Thyroid gland (tissue), 4 donors: ENCODE results near the gene DCAF6. TPM values are rescaled to one million over a fixed set of nuclear protein-coding genes. Genes with fewer than 3 reads are reported as not detected.
"Not testable (repeated sequence)": the region's sequence is repeated elsewhere in the genome, so short reads cannot be mapped to it uniquely, and the experiment has no call there.

Source experiments
- DNase-seq, 2 donors: peaks; one replicate each; pipeline ENCODE4 v3.0.0-alpha.2; 2019
- H3K27ac ChIP-seq, 3 donors: fragments of 200-600 bp; sonication (generic); 1 replicate in 2 of 3; 2 replicates in 1 of 3; pipeline ENCODE4 v1.5.1; 2016 to 2019; ENCODE audit warnings: mild to moderate bottlenecking in 1 of 3, moderate library complexity in 1 of 3
- H3K27me3 ChIP-seq: fragments of 200-600 bp; sonication (generic); one replicate; pipeline ENCODE4 v1.5.1; 2019
- H3K36me3 ChIP-seq, 2 donors: fragments of 200-600 bp; sonication (generic); one replicate each; pipeline ENCODE4 v1.5.1; 2016 to 2019
- H3K4me1 ChIP-seq, 2 donors: fragments of 200-600 bp; sonication (generic); one replicate each; pipeline ENCODE4 v1.5.1; 2017 to 2019
- H3K4me3 ChIP-seq, 3 donors: fragments of 200-600 bp; sonication (generic); replicated peaks in 1 of 3; 1 replicate in 2 of 3; 2 replicates in 1 of 3; pipeline ENCODE4 v1.5.1; 2016; ENCODE audit warnings: mild to moderate bottlenecking in 1 of 3
- H3K9me3 ChIP-seq: fragments of 200-600 bp; sonication (generic); one replicate; pipeline ENCODE4 v1.5.1; 2017
- CTCF ChIP-seq, 6 experiments: fragments of 200-600 bp in 3 of 6; fragments of 450-650 bp in 3 of 6; sonication (generic) in 3 of 6; IDR thresholded peaks; one replicate each; pipeline ENCODE4 v1.5.1; 2016 to 2019; ENCODE audit warnings: antibody characterized with exemption in 6 of 6, mild to moderate bottlenecking in 2 of 6, inconsistent platforms in 1 of 6, moderate library complexity in 1 of 6
- POLR2A ChIP-seq, 2 donors: fragments of 450-650 bp; IDR thresholded peaks; one replicate each; pipeline ENCODE4 v1.6.1; 2017; ENCODE audit warnings: antibody characterized with exemption in 2 of 2, mild to moderate bottlenecking in 2 of 2, moderate library complexity in 1 of 2
- WGBS, 2 donors: methylation state at CpG; one replicate each; pipeline ENCODE4 v1.1.5; 2017; 5-methylcytosine and 5-hydroxymethylcytosine counted together
- intact Hi-C: fragments of 100-400 bp; cut with DNase I; formaldehyde crosslinking; loops from one replicate; pipeline ENCODE4 v1.15.1; 2023
- total RNA-seq, 4 donors: library from RNA; depleted of rRNA; stranded (reverse); fragments of >200 nt; gene quantifications; one replicate each; pipeline ENCODE4 v1.2.3, GENCODE V29; 2016

The DCAF6 gene
- total RNA-seq, 4 donors from 2014 or later, result 73.7 to 88.7 (median 79.2) TPM

- H3K36me3 ChIP-seq, result peaks cover 0 to 8% of the 10 kb centered on the region in 2 donors
These were observed 108.8 kb downstream of the DCAF6 start for GRCh38 chr1:168045311-168045710.

GRCh38 chr1:168050307-168050706 lies 113.8 kb downstream of the DCAF6 start:
- WGBS, 2 donors, result 91 to 93% methylated on average over 1 of the region's 1 CpG
- Histone ChIP-seq H3K9me3 (no peaks in the 10 kb centered on the region), H3K27me3 (no peaks in the 10 kb centered on the region), H3K36me3 (peaks cover 0 to 3% of the 10 kb centered on the region in 2 donors), H3K27ac (no peak overlapping the region), H3K4me3 (no peak overlapping the region), H3K4me1 (no peaks in the 10 kb centered on the region)
- TF ChIP-seq POLR2A (IDR thresholded peaks at IDR 0.05) (no peak), CTCF (IDR thresholded peaks at IDR 0.05) (no peak)
- DNase-seq, result no peak
- intact Hi-C loops, result no loop called here

More at GRCh38 chr1:168045311-168045710, 108.8 kb downstream of the DCAF6 start:
- H3K4me3 ChIP-seq, result no peak overlapping the region
- no peak for DNase-seq
- 96 to 97% methylated on average over 1 of the region's 1 CpG for WGBS, 2 donors
- no peaks in the 10 kb centered on the region for H3K4me1 ChIP-seq
- no peak overlapping the region for H3K27ac ChIP-seq
- no peaks in the 10 kb centered on the region for H3K27me3 ChIP-seq
- intact Hi-C loops, result no loop called here
- TF ChIP-seq CTCF (IDR thresholded peaks at IDR 0.05) (no peak), POLR2A (IDR thresholded peaks at IDR 0.05) (no peak)
- no peaks in the 10 kb centered on the region for H3K9me3 ChIP-seq

DNA sequence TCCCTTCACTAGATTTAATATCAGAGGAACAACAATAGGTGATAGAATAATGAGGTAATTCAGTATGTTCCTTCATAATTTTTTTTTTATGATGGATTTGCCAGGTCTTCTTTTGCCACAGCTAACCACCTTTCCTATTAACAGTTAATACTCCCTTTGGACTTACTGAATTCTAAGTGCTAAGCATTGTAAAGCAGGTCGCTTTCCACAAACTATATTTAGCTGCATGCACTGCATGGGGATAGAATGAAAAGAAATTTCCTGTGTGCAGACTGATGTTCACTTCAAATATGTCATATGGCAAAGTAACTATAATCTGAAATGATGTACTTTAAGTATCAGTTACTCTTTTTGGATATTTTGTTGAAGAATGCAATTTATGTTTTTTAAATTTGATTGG lies 114.4 kb downstream of the DCAF6 start:
- H3K27ac ChIP-seq, result no peak overlapping the region
- intact Hi-C loops, result no loop called here
- peaks cover 0 to 3% of the 10 kb centered on the region in 2 donors for H3K36me3 ChIP-seq
- no peaks in the 10 kb centered on the region for H3K4me1 ChIP-seq
- TF ChIP-seq CTCF (IDR thresholded peaks at IDR 0.05), result no peak
- TF ChIP-seq POLR2A (IDR thresholded peaks at IDR 0.05), result no peak
- H3K9me3 ChIP-seq, result no peaks in the 10 kb centered on the region
- H3K4me3 ChIP-seq, result no peak overlapping the region
- no peaks in the 10 kb centered on the region for H3K27me3 ChIP-seq
- WGBS, 2 donors, result 90 to 94% methylated on average over 1 of the region's 1 CpG
- no peak for DNase-seq

- H3K4me1 ChIP-seq, result no peaks in the 10 kb centered on the region
- no peak overlapping the region for H3K27ac ChIP-seq
- TF ChIP-seq CTCF (IDR thresholded peaks at IDR 0.05), result no peak
- TF ChIP-seq POLR2A (IDR thresholded peaks at IDR 0.05), result no peak
- no peaks in the 10 kb centered on the region for H3K27me3 ChIP-seq
- H3K9me3 ChIP-seq, result no peaks in the 10 kb centered on the region
- H3K36me3 ChIP-seq, result no peaks in the 10 kb centered on the region
- DNase-seq, result no peak
- intact Hi-C loops, result no loop called here
- 83% methylated on average over 2 of the region's 2 CpGs for WGBS, 2 donors
- no peak overlapping the region for H3K4me3 ChIP-seq
These were observed 117.2 kb downstream of the DCAF6 start for GRCh38 chr1:168053681-168054080.

- intact Hi-C loops, result no loop called here
- no peaks in the 10 kb centered on the region for H3K4me1 ChIP-seq
- TF ChIP-seq POLR2A (IDR thresholded peaks at IDR 0.05), result no peak
- no peak for TF ChIP-seq CTCF (IDR thresholded peaks at IDR 0.05)
- H3K9me3 ChIP-seq, result no peaks in the 10 kb centered on the region
- no peak for DNase-seq
- no peak overlapping the region for H3K27ac ChIP-seq
- no peak overlapping the region for H3K4me3 ChIP-seq
- H3K27me3 ChIP-seq, result no peaks in the 10 kb centered on the region
- H3K36me3 ChIP-seq, result no peaks in the 10 kb centered on the region
- 81 to 88% methylated on average over 3 of the region's 3 CpGs for WGBS, 2 donors
These were observed 117.6 kb downstream of the DCAF6 start for GRCh38 chr1:168054117-168054516.

DNA sequence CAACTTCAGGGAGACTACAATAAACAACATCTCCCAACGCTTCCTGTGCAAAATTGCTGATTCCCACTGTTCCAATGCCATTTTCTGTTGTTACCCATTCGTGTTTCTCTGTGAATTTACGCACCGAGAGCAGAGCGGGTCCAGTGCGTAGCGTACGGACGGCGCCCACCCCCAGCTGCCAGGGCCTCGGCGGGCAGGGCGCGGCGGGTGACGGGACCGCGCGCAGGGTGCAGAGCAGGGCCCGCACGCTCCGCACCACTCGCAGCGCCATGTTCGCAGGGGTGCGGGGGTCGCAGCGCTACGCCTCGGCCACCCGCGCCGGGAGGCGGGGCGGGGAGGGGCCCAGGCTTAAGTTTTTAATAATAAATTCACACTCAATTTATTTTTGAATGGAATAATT lies 119.7 kb downstream of the DCAF6 start:
- H3K9me3 ChIP-seq, H3K4me3 ChIP-seq, intact Hi-C loops, H3K27ac ChIP-seq, H3K36me3 ChIP-seq, H3K27me3 ChIP-seq, H3K4me1 ChIP-seq, DNase-seq: not testable (repeated sequence)
- WGBS, 2 donors, result 35 to 86% methylated on average over 9 to 35 of the region's 35 CpGs
